K562 (cell line): ENCODE data around the gene MFAP1. TPM values are rescaled to one million over a fixed set of nuclear protein-coding genes. Genes with fewer than 3 reads are reported as not detected.

Experiments used
- ZBTB40 ChIP-seq, 2 experiments: fragments of 450-650 bp in 1 of 2; sonication (generic) in 1 of 2; formaldehyde crosslinking in 1 of 2; IDR thresholded peaks; 2 replicates each; pipeline versions ENCODE4 v1.7.1 to v1.9.0; 2016 to 2022; ENCODE audit warnings: inconsistent platforms in 1 of 2, mild to moderate bottlenecking in 1 of 2, missing genetic modification reagents in 1 of 2
- polyA plus RNA-seq, 8 experiments: library from polyadenylated mRNA; depleted of rRNA in 4 of 8; stranded (reverse) in 5 of 8; unstranded in 3 of 8; fragments of >200 nt; fragmentation: Nextera tagmentation in 2 of 8; fragmentation: Illumina TruSeq in 1 of 8; extraction: Ambion mirVana in 2 of 8; extraction: Trizol in 1 of 8; gene quantifications; 2 replicates each; pipeline versions ENCODE4 v1.2.1 to v1.2.3, GENCODE V29; 2011 to 2014; ENCODE audit warnings: inconsistent platforms in 1 of 8, missing spikeins in 1 of 8
- total RNA-seq, 7 experiments: library from RNA; depleted of rRNA in 6 of 7; stranded (reverse); fragments of >200 nt in 6 of 7; fragmentation: Illumina TruSeq in 2 of 7; extraction: Trizol in 2 of 7; gene quantifications; 2 replicates each; pipeline versions ENCODE4 v1.2.1 to v1.2.3, GENCODE V29; 2011 to 2021; ENCODE audit warnings: low replicate concordance in 1 of 7

The MFAP1 gene
- total and polyA plus RNA-seq, 9 of the 15 experiments (the other 6 are each of a cell fraction or from before 2014, with no cell fraction given) = 34.9 to 64.1 (median 48.2) TPM

- peak; percentile 85 for TF ChIP-seq ZBTB40 (IDR thresholded peaks at IDR 0.05)
- TF ChIP-seq ZBTB40 (CRISPR knock-in tag; IDR thresholded peaks at IDR 0.05) = 0 out of 2 replicates have a peak, but pooled peaks have one; percentile 44
These were observed 47.3 kb upstream of the MFAP1 start (continued) for GRCh38 chr15:43871835-43872234.
